HEK293T (cell line): Measurements from ENCODE around the gene MCOLN3.
A peak's percentile ranks its signal among the peaks of the same experiment; 100 is the strongest.

Experiments
- CTCF ChIA-PET: fragments of 350-600 bp; formaldehyde crosslinking; extraction: SDS; loops from one replicate; lab custom pipeline; 2021; ENCODE audit warnings: antibody characterized with exemption, inconsistent platforms; lab: Yijun Ruan, JAX
- POLR2A ChIA-PET: fragments of 350-600 bp; formaldehyde crosslinking; extraction: SDS; loops from one replicate; lab custom pipeline; 2020; ENCODE audit warnings: antibody characterized with exemption, inconsistent platforms; lab: Yijun Ruan, JAX
- DNase-seq: peaks from one replicate; pipeline ENCODE4 v3.0.0; 2012; ENCODE audit warnings: mixed read lengths; ENCODE audit errors: extremely low spot score
- ARNT ChIP-seq: fragments of 450-650 bp; IDR thresholded peaks from 2 replicates; pipeline ENCODE4 v1.6.1; 2017; ENCODE audit warnings: mild to moderate bottlenecking
- BHLHE40 ChIP-seq: fragments of 450-650 bp; IDR thresholded peaks from 2 replicates; pipeline ENCODE4 v1.6.1; 2016; ENCODE audit warnings: mild to moderate bottlenecking, moderate library complexity, borderline replicate concordance
- CTBP1 ChIP-seq: fragments of 450-650 bp; IDR thresholded peaks from 2 replicates; pipeline ENCODE4 v1.6.1; 2016; ENCODE audit warnings: borderline replicate concordance
- ELF4 ChIP-seq: fragments of 450-650 bp; IDR thresholded peaks from 2 replicates; pipeline ENCODE4 v1.6.1; 2017; ENCODE audit warnings: antibody characterized with exemption
- FOXA1 ChIP-seq: fragments of 450-650 bp; IDR thresholded peaks from 2 replicates; pipeline ENCODE4 v1.6.1; 2016; ENCODE audit warnings: mild to moderate bottlenecking
- FOXK2 ChIP-seq: fragments of 450-650 bp; IDR thresholded peaks from 2 replicates; pipeline ENCODE4 v1.6.1; 2016; ENCODE audit warnings: mild to moderate bottlenecking
- FOXM1 ChIP-seq: fragments of 450-650 bp; IDR thresholded peaks from 2 replicates; pipeline ENCODE4 v1.6.1; 2017; ENCODE audit warnings: mild to moderate bottlenecking, borderline replicate concordance
- HDGF ChIP-seq: fragments of 450-650 bp; IDR thresholded peaks from 2 replicates; pipeline ENCODE4 v1.6.1; 2017; ENCODE audit warnings: antibody characterized with exemption, borderline replicate concordance
- L3MBTL2 ChIP-seq: fragments of 450-650 bp; conservative IDR thresholded peaks from 2 replicates; pipeline ENCODE4 v1.6.1; 2016; ENCODE audit warnings: mild to moderate bottlenecking
- LEF1 ChIP-seq: fragments of 450-650 bp; IDR thresholded peaks from 2 replicates; pipeline ENCODE4 v1.6.1; 2017; ENCODE audit warnings: mild to moderate bottlenecking, borderline replicate concordance
- NFRKB ChIP-seq: fragments of 450-650 bp; IDR thresholded peaks from 2 replicates; pipeline ENCODE4 v1.6.1; 2016; ENCODE audit warnings: mild to moderate bottlenecking, moderate library complexity
- SP1 ChIP-seq: fragments of 450-650 bp; IDR thresholded peaks from 2 replicates; pipeline ENCODE4 v1.6.1; 2017
- SUZ12 ChIP-seq: fragments of 450-650 bp; IDR thresholded peaks from 2 replicates; pipeline ENCODE4 v1.6.1; 2016; ENCODE audit warnings: mild to moderate bottlenecking
- TARDBP ChIP-seq: fragments of 450-650 bp; IDR thresholded peaks from 2 replicates; pipeline ENCODE4 v1.6.1; 2016
- ZNF384 ChIP-seq: fragments of 450-650 bp; IDR thresholded peaks from 2 replicates; pipeline ENCODE4 v1.6.1; 2016
- TF ChIP-seq, protein P1 (sequence below): fragments of 450-650 bp; IDR thresholded peaks from 2 replicates; pipeline ENCODE4 v1.6.1; 2016

MCOLN3 gene, protein sequence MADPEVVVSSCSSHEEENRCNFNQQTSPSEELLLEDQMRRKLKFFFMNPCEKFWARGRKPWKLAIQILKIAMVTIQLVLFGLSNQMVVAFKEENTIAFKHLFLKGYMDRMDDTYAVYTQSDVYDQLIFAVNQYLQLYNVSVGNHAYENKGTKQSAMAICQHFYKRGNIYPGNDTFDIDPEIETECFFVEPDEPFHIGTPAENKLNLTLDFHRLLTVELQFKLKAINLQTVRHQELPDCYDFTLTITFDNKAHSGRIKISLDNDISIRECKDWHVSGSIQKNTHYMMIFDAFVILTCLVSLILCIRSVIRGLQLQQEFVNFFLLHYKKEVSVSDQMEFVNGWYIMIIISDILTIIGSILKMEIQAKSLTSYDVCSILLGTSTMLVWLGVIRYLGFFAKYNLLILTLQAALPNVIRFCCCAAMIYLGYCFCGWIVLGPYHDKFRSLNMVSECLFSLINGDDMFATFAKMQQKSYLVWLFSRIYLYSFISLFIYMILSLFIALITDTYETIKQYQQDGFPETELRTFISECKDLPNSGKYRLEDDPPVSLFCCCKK

GRCh38 chr1:85048296-85049064, at the start of gene MCOLN3:
MCOLN3 (minus strand) TSS chr1:85048500; CDS start chr1:85045360, 3,140 bp downstream.
- no peak for TF ChIP-seq CTBP1
- 0 out of 2 replicates have a peak, but pooled peaks have one; percentile 23 for TF ChIP-seq LEF1
- no peak for TF ChIP-seq TARDBP
- TF ChIP-seq NFRKB = no peak
- TF ChIP-seq FOXK2 = no peak
- no peak for TF ChIP-seq ZNF384
- TF ChIP-seq FOXM1 = 0 out of 2 replicates have a peak, but pooled peaks have one; percentile 18
- TF ChIP-seq SP1 = no peak
- TF ChIP-seq HDGF = no peak
- TF ChIP-seq BHLHE40 = no peak
- no peak for TF ChIP-seq FOXA1
- no peak; the same call in 1 of the 2 replicates for TF ChIP-seq L3MBTL2
- TF ChIP-seq ELF4 = no peak
- TF ChIP-seq ARNT = no peak
- no peak for TF ChIP-seq SUZ12
- TF ChIP-seq, protein P1, sequence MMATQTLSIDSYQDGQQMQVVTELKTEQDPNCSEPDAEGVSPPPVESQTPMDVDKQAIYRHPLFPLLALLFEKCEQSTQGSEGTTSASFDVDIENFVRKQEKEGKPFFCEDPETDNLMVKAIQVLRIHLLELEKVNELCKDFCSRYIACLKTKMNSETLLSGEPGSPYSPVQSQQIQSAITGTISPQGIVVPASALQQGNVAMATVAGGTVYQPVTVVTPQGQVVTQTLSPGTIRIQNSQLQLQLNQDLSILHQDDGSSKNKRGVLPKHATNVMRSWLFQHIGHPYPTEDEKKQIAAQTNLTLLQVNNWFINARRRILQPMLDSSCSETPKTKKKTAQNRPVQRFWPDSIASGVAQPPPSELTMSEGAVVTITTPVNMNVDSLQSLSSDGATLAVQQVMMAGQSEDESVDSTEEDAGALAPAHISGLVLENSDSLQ = no peak
- DNase-seq = peak; percentile 71
- CTCF ChIA-PET = interaction anchor here (0.6 to 1.7 kb wide), 2 partner anchors 13 to 104 kb away, joined by 3 to 6 read pairs; no protein-coding TSS in a partner anchor
- POLR2A ChIA-PET = interaction anchor here (0.7 to 2.4 kb wide), 6 partner anchors 11 to 537 kb away, joined by 3 to 12 read pairs (median 4); a partner anchor contains a TSS

DNA sequence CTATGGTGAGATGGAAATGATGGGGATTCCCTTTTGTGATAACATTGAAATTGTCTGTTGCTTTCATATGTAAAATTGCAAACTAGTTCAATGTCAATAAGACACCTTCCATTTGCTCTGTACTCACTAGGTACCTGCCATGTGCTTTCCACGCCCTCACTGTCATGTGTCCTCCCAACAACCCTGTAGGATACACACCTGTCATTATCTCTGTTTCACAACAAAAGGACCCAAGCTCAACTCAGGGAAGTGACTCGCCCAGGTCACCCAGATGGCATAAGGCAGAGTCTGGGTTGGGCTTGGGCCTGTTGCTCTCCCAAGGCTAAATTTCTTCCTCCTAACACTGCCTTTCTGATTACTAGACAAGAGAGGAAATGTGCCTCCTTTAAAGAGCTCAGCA, 45.3 kb upstream of the MCOLN3 start:
- POLR2A ChIA-PET = no interaction called here
- no peak for TF ChIP-seq FOXK2
- TF ChIP-seq CTBP1 = no peak
- TF ChIP-seq SP1 = no peak
- TF ChIP-seq SUZ12 = no peak
- TF ChIP-seq NFRKB = no peak
- TF ChIP-seq BHLHE40 = no peak
- no peak for TF ChIP-seq ZNF384
- TF ChIP-seq ARNT = no peak
- TF ChIP-seq FOXM1 = no peak
- TF ChIP-seq, protein P1 = no peak
- TF ChIP-seq FOXA1 = no peak
- TF ChIP-seq TARDBP = no peak
- TF ChIP-seq HDGF = no peak
- CTCF ChIA-PET = interaction anchor here (1.1 kb wide), 1 partner anchor 161 kb away, joined by 4 read pairs; no protein-coding TSS in a partner anchor
- DNase-seq = no peak

DNA sequence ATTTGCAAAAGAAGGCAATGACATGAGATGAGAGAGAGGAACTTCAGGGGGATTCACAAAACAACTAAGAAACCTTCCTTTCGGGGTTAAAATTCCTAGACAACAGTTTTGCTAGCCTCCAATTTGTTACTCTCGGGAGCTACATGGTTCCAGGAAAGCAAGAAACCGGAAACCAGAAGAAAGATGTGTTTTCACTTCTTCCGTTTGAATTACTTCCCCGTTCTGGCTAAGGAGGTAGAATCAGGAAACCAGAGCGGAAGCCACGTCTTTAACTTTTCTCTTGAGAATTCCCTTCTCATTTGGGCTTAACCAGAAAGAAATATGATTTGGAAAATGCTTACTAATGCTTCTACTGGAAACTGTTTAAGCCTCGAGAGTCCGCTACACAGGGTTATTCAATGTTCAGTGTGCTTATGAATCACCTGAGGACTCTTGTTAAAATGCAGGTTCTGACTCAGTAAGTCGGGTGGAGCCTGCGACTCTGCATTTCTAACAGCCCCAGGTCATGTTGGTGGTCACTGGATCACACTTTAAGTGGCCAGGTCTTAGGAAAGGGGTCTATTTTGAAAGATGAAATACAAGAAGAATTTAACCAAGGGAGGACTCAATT, 43.5 kb upstream of the MCOLN3 start:
- CTCF ChIA-PET = no interaction called here
- DNase-seq = no peak
- POLR2A ChIA-PET = no interaction called here
- TF ChIP-seq ARNT (no peak), FOXM1 (no peak), BHLHE40 (no peak), LEF1 (no peak), NFRKB (no peak), L3MBTL2 (no peak), FOXK2 (no peak), ZNF384 (no peak), TARDBP (no peak), SP1 (no peak), SUZ12 (no peak), FOXA1 (no peak), ELF4 (no peak), HDGF (no peak), CTBP1 (no peak)
- TF ChIP-seq, protein P1 = no peak

DNA sequence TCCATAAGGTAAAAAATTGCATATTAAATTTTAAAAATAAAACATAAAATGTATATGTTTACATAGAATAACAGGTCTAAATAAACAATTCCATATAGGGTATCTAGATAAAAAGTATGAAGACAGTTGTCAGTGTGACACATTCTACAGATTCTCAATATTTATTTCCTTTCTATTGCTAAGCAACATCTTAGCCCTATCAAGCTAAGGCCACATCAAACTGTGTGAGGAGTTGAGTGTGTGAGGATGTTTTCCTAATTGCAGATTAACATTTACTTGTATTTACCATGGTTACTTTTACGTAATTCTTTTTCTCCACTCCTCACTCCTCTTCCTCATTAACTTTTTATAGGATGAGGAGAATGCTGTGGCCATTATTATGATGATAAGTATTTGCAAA, 41.9 kb upstream of the MCOLN3 start:
- no peak for DNase-seq
- TF ChIP-seq ARNT (no peak), FOXA1 (no peak), LEF1 (no peak), L3MBTL2 (no peak), CTBP1 (no peak)
- ChIA-PET CTCF (no interaction called here), POLR2A (no interaction called here)

DNA sequence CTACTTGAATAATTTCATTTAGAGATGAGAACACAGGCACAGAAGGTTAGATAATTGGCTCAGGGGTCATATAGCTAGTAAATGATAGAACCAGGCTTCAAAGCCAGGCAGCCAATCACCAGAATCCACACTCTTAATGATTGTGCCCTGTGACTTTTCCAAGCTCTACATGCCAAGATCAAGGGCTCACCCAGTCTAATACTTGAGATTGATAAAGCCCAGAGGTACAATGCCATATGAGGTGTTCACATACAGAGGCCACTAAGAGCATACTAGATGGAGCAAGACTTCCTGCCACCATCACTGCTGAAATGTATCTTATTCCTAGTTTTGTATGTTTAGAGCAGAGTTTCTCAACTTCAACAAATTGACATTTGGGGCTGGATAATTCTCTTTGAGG, 40.9 kb upstream of the MCOLN3 start:
- POLR2A ChIA-PET = no interaction called here
- CTCF ChIA-PET = interaction anchor here (0.6 kb wide), 1 partner anchor 145 kb away, joined by 3 read pairs; no protein-coding TSS in a partner anchor
- TF ChIP-seq, protein P1 = no peak
- TF ChIP-seq SUZ12 (no peak), ARNT (no peak), NFRKB (no peak), SP1 (no peak), ELF4 (no peak), HDGF (no peak), LEF1 (no peak), FOXA1 (no peak), FOXK2 (no peak), BHLHE40 (no peak), ZNF384 (no peak), L3MBTL2 (no peak), TARDBP (no peak), FOXM1 (no peak), CTBP1 (no peak)
- DNase-seq = no peak
